ENCODE results near the gene TIGD1.

TIGD1 gene

DNA sequence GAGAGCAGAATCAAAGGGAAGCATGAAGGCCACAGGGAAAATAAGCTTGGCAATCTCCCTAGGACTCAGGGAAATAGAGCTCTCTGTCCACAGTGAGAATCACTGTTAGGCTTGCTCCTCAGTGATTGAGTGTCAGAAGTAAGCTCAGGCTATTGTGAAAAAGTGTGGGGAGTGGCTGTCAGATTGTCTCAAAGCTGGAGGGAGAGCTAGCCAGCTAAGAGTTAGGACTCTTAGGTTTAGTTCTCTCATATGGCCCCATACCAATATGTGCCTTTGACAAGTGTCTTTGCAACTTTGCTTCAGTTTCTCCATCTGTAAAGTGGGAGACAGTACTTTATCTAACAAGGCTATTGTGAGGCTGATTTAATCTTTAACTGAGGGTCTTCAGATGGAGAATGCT lies 17.4 kb upstream of the TIGD1 start:
- Histone ChIP-seq H3K36me3 (ENCODE audit: control insufficient read depth, insufficient read depth, low read length) (peaks cover 9% of the 10 kb centered on the region), H3K9me3 (ENCODE audit: control insufficient read depth, low read length) (no peaks in the 10 kb centered on the region), H3K27me3 (ENCODE audit: control insufficient read depth, insufficient read depth, low read length) (no peaks in the 10 kb centered on the region), H3K4me3 (ENCODE audit: low read length) (no peak overlapping the region), H3K9ac (ENCODE audit: low read length) (no peak overlapping the region), H3K4me1 (ENCODE audit: control insufficient read depth, insufficient read depth, low read length) (peaks cover 4% of the 10 kb centered on the region)

DNA sequence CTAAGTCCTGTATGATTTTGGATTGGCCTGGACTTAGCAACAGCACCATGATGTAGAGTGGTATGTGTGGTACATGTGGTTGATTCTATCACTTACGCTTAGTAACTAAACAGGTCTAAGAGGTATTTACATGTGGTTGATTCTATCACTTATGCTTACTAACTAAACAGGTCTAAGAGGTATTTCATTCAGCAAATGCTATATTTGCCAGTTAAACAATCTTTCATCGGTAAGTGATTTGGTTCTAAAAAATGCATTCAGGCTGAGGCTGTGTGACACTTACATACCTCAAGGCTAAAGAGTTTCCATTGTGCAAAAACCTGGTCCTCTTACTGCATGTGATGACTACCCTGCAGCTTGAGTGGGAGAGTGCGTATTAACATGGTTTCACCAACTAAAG lies 13.2 kb upstream of the TIGD1 start:
- Histone ChIP-seq H3K36me3 (ENCODE audit: control insufficient read depth, insufficient read depth, low read length) (peaks cover 9% of the 10 kb centered on the region), H3K4me1 (ENCODE audit: control insufficient read depth, insufficient read depth, low read length) (peaks cover 4% of the 10 kb centered on the region), H3K9me3 (ENCODE audit: control insufficient read depth, low read length) (no peaks in the 10 kb centered on the region), H3K27me3 (ENCODE audit: control insufficient read depth, insufficient read depth, low read length) (no peaks in the 10 kb centered on the region), H3K9ac (ENCODE audit: low read length) (no peak overlapping the region), H3K4me3 (ENCODE audit: low read length) (no peak overlapping the region)

DNA sequence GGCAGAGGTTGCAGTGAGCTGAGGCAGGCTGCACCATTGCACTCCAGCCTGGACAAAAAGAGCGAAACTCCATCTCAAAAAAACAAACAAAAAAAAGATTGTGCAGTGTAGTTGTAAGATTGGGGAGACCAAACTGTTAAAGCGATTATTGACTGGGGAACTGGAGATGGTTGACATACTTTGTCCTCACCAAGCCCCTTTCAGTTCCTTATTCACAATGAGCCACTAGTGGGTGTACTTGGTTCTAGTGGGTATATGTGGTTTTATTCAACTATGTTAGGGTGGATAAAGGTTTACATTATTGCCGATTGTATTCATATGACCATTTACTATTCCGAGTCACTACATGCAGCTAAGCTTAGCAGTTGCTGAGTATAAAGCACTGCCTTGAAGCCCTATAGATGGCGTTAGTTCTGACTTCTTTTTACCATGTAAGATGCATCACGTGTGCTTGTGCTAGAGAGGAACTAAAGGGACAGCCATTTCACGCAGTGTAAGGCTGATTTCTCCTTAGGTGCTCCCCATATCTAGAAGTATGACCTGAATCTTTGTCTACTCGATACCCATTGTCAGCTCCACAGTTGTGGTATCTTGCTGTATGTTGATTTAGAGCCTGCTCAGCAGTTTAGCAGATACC lies 12.3 kb upstream of the TIGD1 start:
- H3K36me3 ChIP-seq (ENCODE audit: control insufficient read depth, insufficient read depth, low read length), result peaks cover 9% of the 10 kb centered on the region

DNA sequence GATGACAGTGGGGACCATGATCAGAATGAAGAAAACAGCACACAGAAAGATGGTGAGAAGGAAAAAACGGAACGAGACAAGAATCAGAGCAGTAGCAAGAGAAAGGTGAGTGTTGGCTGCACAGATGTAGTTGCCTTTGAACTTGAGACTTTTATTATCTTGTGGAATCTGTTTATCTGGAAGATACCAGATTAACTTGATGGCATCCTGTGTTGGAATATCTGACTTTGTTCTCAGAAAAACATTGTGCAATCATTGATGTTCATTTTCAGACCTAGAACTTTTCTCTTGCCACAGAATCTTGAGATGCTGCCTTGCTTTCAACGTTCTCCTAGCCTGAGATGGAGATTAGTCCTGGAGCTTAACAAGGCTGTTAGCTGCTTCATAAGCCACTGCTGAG lies 6.1 kb upstream of the TIGD1 start:
- no peak overlapping the region for H3K9ac ChIP-seq (ENCODE audit: low read length)
- no peaks in the 10 kb centered on the region for H3K27me3 ChIP-seq (ENCODE audit: control insufficient read depth, insufficient read depth, low read length)
- H3K4me3 ChIP-seq (ENCODE audit: low read length), result no peak overlapping the region
- H3K36me3 ChIP-seq (ENCODE audit: control insufficient read depth, insufficient read depth, low read length), result no peaks in the 10 kb centered on the region
- no peaks in the 10 kb centered on the region for H3K9me3 ChIP-seq (ENCODE audit: control insufficient read depth, low read length)
- peaks cover 14% of the 10 kb centered on the region for H3K4me1 ChIP-seq (ENCODE audit: control insufficient read depth, insufficient read depth, low read length)

More for the DNA sequence above, 12.3 kb upstream of the TIGD1 start:
- no peak overlapping the region for H3K9ac ChIP-seq (ENCODE audit: low read length)
- H3K4me1 ChIP-seq (ENCODE audit: control insufficient read depth, insufficient read depth, low read length), result no peaks in the 10 kb centered on the region
- no peak overlapping the region for H3K4me3 ChIP-seq (ENCODE audit: low read length)
- H3K9me3 ChIP-seq (ENCODE audit: control insufficient read depth, low read length), result no peaks in the 10 kb centered on the region
- H3K27me3 ChIP-seq (ENCODE audit: control insufficient read depth, insufficient read depth, low read length), result no peaks in the 10 kb centered on the region

DNA sequence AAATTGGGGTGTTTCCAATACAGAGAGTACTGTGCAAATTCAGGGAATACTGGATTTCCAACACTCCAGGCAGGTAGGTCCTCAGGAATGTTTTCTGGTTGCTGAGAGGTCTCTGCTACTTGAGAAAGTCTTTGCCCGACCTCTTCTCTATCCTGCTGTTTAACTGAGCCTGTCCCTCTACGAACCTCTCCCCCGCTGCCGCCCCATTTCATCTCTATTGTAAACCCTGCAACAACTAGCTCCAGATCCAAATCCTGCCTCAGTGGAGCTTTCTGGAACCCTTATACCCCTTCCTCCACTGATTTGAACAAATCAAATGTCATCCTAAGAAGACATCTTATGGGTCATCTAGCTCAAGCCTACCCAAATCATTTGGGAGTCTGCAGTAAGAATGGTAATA lies 1.4 kb upstream of the TIGD1 start:
- H3K36me3 ChIP-seq (ENCODE audit: control insufficient read depth, insufficient read depth, low read length), result no peaks in the 10 kb centered on the region
- no peaks in the 10 kb centered on the region for H3K9me3 ChIP-seq (ENCODE audit: control insufficient read depth, low read length)
- H3K4me1 ChIP-seq (ENCODE audit: control insufficient read depth, insufficient read depth, low read length), result peaks cover 15% of the 10 kb centered on the region
- no peaks in the 10 kb centered on the region for H3K27me3 ChIP-seq (ENCODE audit: control insufficient read depth, insufficient read depth, low read length)
- peak overlapping the region; percentile 84 for H3K9ac ChIP-seq (ENCODE audit: low read length)
- H3K4me3 ChIP-seq (ENCODE audit: low read length), result peak overlapping the region; percentile 39

DNA sequence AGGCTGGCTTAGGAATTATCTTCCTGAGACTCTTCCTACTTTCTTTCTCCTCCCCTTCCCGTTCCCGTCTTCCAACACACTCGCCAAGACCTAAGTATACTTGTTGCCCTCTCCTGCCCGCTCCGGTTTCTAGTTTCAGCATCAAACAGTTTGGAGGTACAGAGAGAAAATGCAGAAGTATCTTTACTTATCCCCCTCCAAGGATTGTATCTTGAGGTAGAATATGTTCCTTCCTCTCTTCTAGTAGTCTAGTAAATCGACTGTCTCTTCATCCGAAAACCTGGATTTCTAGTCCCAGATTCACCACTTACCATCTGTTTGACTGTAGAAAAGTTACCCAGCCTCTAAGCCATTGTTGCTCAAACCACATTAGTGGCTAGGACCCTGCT lies 887 bp upstream of the TIGD1 start:
- Histone ChIP-seq H3K9me3 (ENCODE audit: control insufficient read depth, low read length) (no peaks in the 10 kb centered on the region), H3K4me3 (ENCODE audit: low read length) (peak overlapping the region; percentile 39), H3K27me3 (ENCODE audit: control insufficient read depth, insufficient read depth, low read length) (no peaks in the 10 kb centered on the region), H3K9ac (ENCODE audit: low read length) (peak overlapping the region; percentile 84), H3K36me3 (ENCODE audit: control insufficient read depth, insufficient read depth, low read length) (no peaks in the 10 kb centered on the region), H3K4me1 (ENCODE audit: control insufficient read depth, insufficient read depth, low read length) (peaks cover 15% of the 10 kb centered on the region)

DNA sequence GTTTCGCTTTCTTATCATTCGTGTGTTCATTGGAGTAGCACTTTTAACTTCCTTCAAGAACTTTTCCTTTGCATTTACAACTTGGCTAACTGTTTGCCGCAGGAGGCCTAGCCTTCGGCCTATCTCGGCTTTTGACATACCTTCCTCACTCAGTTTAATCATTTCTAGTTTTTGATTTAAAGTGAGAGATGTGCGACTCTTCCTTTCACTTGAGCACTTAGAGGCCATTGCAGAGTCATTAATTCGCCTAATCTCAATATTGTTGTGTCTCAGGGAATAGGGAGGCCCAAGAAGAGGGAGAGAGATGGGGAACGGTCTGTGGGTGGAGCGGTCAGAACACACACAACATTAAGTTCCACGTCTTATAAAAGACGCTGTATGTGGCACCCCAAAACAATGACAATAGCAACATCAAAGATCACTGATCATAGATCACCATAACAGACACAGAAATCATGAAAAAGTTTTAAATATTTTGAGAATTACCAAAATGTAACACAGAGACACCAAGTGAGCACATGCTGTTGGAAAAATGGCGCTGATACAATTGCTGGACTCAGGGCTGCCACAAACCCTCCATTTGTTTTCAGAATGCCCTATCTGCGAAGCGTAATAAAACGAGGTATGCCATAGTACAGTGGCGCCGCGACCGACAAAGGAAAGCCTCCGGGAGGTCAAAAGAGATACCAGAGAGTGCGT lies 553 bp downstream of the TIGD1 start:
- peak overlapping the region; percentile 84 for H3K9ac ChIP-seq (ENCODE audit: low read length)
- H3K9me3 ChIP-seq (ENCODE audit: control insufficient read depth, low read length), result no peaks in the 10 kb centered on the region
- no peaks in the 10 kb centered on the region for H3K36me3 ChIP-seq (ENCODE audit: control insufficient read depth, insufficient read depth, low read length)
- no peaks in the 10 kb centered on the region for H3K27me3 ChIP-seq (ENCODE audit: control insufficient read depth, insufficient read depth, low read length)
- peak overlapping the region; percentile 39 for H3K4me3 ChIP-seq (ENCODE audit: low read length)
- H3K4me1 ChIP-seq (ENCODE audit: control insufficient read depth, insufficient read depth, low read length), result peaks cover 15% of the 10 kb centered on the region

DNA sequence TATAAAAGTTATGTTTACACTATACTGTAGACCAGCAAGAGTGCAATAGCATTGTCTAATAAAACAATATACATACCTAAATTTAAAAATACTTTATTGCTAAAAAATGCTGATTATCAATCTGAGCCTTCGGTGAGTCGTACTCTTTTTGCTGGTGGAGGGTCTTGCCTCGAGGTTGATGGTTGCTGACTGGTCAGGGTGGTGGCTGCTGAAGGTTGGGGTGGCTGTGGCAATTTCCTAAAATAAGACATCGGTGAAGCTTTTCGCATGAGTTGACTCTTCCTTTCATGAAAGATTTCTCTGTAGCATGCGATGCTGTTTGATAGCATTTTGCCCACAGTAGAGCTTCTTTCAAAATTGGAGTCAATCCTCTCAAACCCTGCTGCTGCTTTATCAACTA lies 2.4 kb downstream of the TIGD1 start:
- Histone ChIP-seq H3K9ac (ENCODE audit: low read length) (no peak overlapping the region), H3K4me3 (ENCODE audit: low read length) (no peak overlapping the region), H3K9me3 (ENCODE audit: control insufficient read depth, low read length) (no peaks in the 10 kb centered on the region), H3K36me3 (ENCODE audit: control insufficient read depth, insufficient read depth, low read length) (no peaks in the 10 kb centered on the region), H3K27me3 (ENCODE audit: control insufficient read depth, insufficient read depth, low read length) (no peaks in the 10 kb centered on the region), H3K4me1 (ENCODE audit: control insufficient read depth, insufficient read depth, low read length) (peaks cover 7% of the 10 kb centered on the region)

DNA sequence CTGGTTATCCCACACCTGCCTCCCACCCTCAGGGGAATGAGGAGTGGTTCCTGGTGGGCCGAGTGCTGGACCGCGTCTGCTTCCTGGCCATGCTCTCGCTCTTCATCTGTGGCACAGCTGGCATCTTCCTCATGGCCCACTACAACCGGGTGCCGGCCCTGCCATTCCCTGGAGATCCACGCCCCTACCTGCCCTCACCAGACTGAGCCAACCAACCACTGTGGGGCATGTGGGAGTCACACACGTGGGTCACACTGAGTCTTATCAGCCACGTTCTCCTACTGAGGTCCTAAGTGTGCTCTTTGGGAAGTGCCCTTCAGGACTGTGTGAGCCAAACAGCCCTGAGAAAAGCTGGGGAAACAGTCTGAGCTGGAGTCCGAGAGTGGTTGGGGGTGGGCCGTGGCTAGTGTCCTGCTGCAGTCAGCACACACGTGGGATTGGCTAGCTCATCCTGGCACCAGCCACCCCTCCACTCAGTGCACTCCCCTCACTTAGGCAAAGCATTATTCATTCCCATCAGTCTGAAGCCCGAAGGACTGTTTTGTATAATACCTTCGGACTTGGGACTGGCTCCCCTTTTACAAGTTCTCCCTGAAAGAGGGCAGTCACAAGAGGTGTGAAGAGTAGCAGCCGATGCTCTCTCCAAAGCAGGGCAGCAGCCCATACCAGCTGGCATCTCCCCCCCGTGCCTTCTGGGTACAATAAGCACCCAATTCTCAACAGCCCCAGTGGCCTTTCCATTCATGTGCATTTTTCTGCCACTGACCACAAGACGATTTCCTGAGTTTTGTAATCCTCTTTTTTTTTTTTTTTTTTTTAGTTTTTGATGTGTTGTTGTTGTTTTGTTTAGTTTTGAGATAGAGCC lies 4.6 kb downstream of the TIGD1 start:
- Histone ChIP-seq H3K36me3 (ENCODE audit: control insufficient read depth, insufficient read depth, low read length) (no peaks in the 10 kb centered on the region), H3K4me3 (ENCODE audit: low read length) (no peak overlapping the region), H3K27me3 (ENCODE audit: control insufficient read depth, insufficient read depth, low read length) (no peaks in the 10 kb centered on the region), H3K9me3 (ENCODE audit: control insufficient read depth, low read length) (no peaks in the 10 kb centered on the region), H3K9ac (ENCODE audit: low read length) (no peak overlapping the region), H3K4me1 (ENCODE audit: control insufficient read depth, insufficient read depth, low read length) (no peaks in the 10 kb centered on the region)

DNA sequence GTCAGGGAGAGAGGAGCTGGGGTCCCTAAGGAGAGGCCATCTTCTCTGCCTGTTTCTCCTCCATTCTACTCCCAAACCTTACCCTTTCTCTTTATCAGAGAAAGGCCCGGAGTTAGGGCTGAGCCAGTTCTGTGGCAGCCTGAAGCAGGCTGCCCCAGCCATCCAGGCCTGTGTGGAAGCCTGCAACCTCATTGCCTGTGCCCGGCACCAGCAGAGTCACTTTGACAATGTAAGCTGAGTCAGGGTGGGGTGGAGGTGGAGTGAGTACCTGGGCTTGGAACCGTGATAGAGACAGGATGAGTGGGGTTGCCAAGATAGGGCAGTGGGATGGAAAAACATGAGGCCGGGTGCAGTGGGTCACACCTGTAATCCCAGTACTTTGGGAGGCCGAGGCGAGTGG lies 5.7 kb downstream of the TIGD1 start:
- no peaks in the 10 kb centered on the region for H3K36me3 ChIP-seq (ENCODE audit: control insufficient read depth, insufficient read depth, low read length)
- no peaks in the 10 kb centered on the region for H3K4me1 ChIP-seq (ENCODE audit: control insufficient read depth, insufficient read depth, low read length)
- no peak overlapping the region for H3K9ac ChIP-seq (ENCODE audit: low read length)
- H3K4me3 ChIP-seq (ENCODE audit: low read length), result no peak overlapping the region
- H3K9me3 ChIP-seq (ENCODE audit: control insufficient read depth, low read length), result no peaks in the 10 kb centered on the region
- H3K27me3 ChIP-seq (ENCODE audit: control insufficient read depth, insufficient read depth, low read length), result peaks cover 4% of the 10 kb centered on the region

DNA sequence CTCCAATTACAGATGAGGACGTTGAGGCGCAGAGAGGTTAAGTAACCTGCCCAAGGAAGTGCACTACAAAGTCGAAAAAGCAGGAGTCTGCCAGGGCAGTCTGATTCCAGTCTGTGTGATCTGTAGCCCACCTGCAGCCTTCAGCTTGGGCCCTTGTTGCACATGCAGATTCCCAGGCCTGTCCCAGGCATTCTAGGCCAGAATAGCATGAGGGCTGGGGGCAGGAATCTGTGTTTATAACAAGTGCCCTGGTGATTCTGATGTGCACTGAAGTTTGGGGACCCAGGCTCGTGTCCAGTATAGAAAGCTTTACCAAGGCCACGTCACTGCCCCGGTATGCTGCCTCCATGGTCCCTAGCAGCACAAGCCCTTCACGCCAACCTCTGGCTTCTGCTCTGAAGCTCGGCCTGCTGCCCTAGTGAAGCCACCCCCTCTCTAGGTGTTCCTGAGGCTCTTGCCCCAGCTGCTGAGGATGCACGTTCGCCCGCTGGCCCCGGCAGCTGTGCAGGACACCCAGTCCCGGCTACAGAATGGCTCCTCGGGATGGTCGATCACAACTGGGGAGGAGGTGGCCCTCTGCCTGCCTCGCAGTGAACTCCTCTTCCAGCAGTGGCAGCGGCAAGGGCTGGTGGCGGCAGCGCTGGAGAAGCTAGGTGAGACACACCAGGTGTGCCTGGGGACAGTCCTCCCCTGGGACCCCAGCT lies 6.3 kb downstream of the TIGD1 start:
- Histone ChIP-seq H3K27me3 (ENCODE audit: control insufficient read depth, insufficient read depth, low read length) (peaks cover 9% of the 10 kb centered on the region), H3K36me3 (ENCODE audit: control insufficient read depth, insufficient read depth, low read length) (no peaks in the 10 kb centered on the region), H3K4me1 (ENCODE audit: control insufficient read depth, insufficient read depth, low read length) (no peaks in the 10 kb centered on the region), H3K9me3 (ENCODE audit: control insufficient read depth, low read length) (no peaks in the 10 kb centered on the region), H3K9ac (ENCODE audit: low read length) (no peak overlapping the region), H3K4me3 (ENCODE audit: low read length) (no peak overlapping the region)

DNA sequence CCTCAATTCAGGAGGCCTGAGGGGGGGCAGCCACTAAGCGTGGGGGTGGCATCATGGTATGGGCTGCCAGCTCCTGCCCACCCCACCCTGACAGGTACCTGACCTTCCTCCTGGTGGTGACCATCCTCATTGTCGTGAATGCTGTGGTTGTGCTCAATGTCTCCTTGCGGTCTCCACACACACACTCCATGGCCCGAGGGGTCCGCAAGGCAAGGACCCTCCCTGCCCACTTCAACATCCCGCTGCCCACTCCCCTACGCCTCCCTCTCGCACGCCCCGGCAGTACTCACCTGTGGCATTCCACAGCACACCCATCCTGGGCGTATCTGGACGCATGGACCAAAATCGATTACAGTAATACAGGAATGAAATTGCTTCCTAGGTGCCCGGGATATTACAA lies 6.9 kb downstream of the TIGD1 start:
- Histone ChIP-seq H3K9ac (ENCODE audit: low read length) (no peak overlapping the region), H3K27me3 (ENCODE audit: control insufficient read depth, insufficient read depth, low read length) (peaks cover 12% of the 10 kb centered on the region), H3K9me3 (ENCODE audit: control insufficient read depth, low read length) (no peaks in the 10 kb centered on the region), H3K36me3 (ENCODE audit: control insufficient read depth, insufficient read depth, low read length) (no peaks in the 10 kb centered on the region), H3K4me3 (ENCODE audit: low read length) (no peak overlapping the region), H3K4me1 (ENCODE audit: control insufficient read depth, insufficient read depth, low read length) (no peaks in the 10 kb centered on the region)
